Measurements from ENCODE around the gene KATNB1.

KATNB1 gene

DNA sequence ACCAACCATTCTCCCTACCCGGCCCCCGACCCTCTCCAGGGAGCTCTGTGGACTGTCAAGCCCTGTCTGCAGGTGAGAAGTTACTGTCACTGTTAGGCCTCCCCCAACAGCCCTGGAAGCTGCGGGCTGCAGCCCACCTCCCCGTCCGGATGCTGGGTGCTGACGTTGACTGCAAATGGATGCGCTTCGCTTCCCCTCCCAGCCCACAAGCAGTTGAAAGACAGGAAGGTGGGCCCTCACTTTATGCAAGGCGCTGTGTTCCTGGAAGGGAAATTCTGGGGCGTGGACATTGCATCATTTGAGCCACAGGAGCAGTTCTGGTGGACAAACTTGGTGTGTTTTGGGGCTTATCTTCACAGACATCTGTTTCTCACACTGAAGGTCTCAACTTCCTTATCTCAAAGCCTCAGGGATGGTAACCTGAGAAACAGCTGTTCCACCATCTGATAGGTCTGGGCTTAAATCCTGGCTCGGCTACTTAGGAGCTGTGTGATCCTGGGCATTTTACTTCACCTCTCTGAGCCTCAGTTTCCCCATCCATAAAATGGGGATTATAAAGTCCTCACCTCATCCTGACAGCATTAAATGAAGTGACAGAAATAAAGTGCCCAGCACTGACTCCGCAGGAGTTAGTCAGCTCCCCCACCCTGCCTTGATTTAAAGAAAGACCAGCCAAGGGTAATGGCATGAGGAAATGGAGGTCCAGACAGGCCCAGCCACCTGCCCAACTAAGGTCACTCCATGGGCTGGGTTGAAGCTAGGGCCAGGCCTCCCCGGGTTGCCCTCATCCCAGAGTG, 45.6 kb upstream of the KATNB1 start:
- no peaks in the 10 kb centered on the region for H3K27me3 ChIP-seq (replicated peaks in 2 of 5; ENCODE audit: control insufficient read depth in 4 of 5, insufficient read depth in 5 of 5, low read length in 4 of 5)
- no peaks in the 10 kb centered on the region for H3K9me3 ChIP-seq (ENCODE audit: control extremely low read depth in 1 of 5, control insufficient read depth in 4 of 5, insufficient read depth in 2 of 5, low read depth in 1 of 5, low read length in 4 of 5)
- ChIA-PET CTCF (interaction anchor here (1.1 to 1.6 kb wide), 7 partner anchors 9 to 147 kb away, joined by 3 to 6 read pairs (median 4); partner anchors contain the start of genes ADGRG5 and KATNB1), POLR2A (interaction anchor here (0.6 to 2.0 kb wide), 12 partner anchors 12 to 146 kb away, joined by 3 to 9 read pairs (median 3); partner anchors contain the start of genes ADGRG3 and KATNB1)
- H3K27ac ChIP-seq (ENCODE audit: insufficient read depth in 1 of 2, low read depth in 1 of 2, low read length in 2 of 2, poor library complexity in 1 of 2, severe bottlenecking in 2 of 2) = peak overlapping the region; percentile 97 to 99
- H3K4me3 ChIP-seq (ENCODE audit: control insufficient read depth in 1 of 7, extremely low read depth in 1 of 7, insufficient read depth in 4 of 7, low read depth in 2 of 7, low read length in 6 of 7) = peak overlapping the region in 5 of 7 experiments; percentile 38 to 73 (median 67)
- H3K4me1 ChIP-seq (ENCODE audit: control extremely low read depth in 1 of 4, control insufficient read depth in 4 of 4, insufficient read depth in 4 of 4, low read length in 3 of 4) = peaks cover 17 to 89% (median 78%) of the 10 kb centered on the region in 4 experiments
- peaks cover 0 to 3% (median 0%) of the 10 kb centered on the region in 4 experiments for H3K36me3 ChIP-seq (ENCODE audit: control insufficient read depth in 4 of 4, insufficient read depth in 4 of 4, low read length in 3 of 4)
- DNase-seq = peak; percentile 100
- 12% methylated on average over 10 of the region's 13 CpGs for WGBS (ENCODE audit: insufficient coverage)

DNA sequence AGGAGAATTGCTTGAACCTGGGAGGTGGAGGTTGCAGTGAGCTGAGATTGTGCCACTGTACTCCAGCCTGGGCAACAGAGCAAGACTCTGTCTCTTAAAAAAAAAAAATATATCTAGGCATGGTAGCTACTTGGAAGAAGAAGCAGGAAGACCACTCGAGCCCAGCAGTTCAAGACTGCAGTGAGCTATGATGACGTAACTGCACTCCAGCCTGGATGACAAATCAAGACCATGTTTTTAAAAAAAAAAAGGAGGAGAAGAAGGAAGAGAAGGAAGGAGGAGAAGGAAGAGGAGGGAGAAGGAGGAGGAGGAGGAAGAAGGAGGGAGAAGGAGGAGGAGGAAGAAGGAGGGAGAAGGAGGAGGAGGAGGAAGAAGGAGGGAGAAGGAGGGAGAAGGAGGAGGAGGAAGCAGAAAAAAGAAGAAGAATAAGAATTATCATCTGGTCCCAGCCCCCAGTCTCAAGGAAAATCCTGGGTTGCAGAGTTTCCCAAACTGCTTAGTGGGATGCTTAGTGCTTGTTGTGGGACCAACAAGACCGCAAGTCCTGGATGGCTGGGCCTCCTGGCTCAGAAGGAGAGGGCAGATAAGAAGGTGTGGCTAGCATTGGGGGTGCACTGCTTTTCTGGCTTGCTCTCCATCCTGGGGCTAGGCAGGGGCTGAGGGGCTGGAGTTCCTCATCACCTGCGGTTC, 44.6 kb upstream of the KATNB1 start:
- ChIA-PET POLR2A (interaction anchor here (1.5 kb wide), 1 partner anchor 35 kb away, joined by 3 read pairs; no protein-coding TSS in a partner anchor), CTCF (interaction anchor here (1.1 to 1.6 kb wide), 4 partner anchors 12 to 60 kb away, joined by 3 to 6 read pairs (median 4); no protein-coding TSS in a partner anchor)
- no peaks in the 10 kb centered on the region for H3K9me3 ChIP-seq (ENCODE audit: control extremely low read depth in 1 of 5, control insufficient read depth in 4 of 5, insufficient read depth in 2 of 5, low read depth in 1 of 5, low read length in 4 of 5)
- peak overlapping the region in 1 of 2 experiments; percentile 99 for H3K27ac ChIP-seq (ENCODE audit: insufficient read depth in 1 of 2, low read depth in 1 of 2, low read length in 2 of 2, poor library complexity in 1 of 2, severe bottlenecking in 2 of 2)
- DNase-seq = peak; percentile 36 to 59 (median 58)
- WGBS (ENCODE audit: insufficient coverage) = 29% methylated on average over 4 of the region's 4 CpGs
- H3K4me1 ChIP-seq (ENCODE audit: control extremely low read depth in 1 of 4, control insufficient read depth in 4 of 4, insufficient read depth in 4 of 4, low read length in 3 of 4) = peaks cover 17 to 89% (median 84%) of the 10 kb centered on the region in 4 experiments
- H3K36me3 ChIP-seq (ENCODE audit: control insufficient read depth in 4 of 4, insufficient read depth in 4 of 4, low read length in 3 of 4) = no peaks in the 10 kb centered on the region
- H3K4me3 ChIP-seq (ENCODE audit: control insufficient read depth in 1 of 7, extremely low read depth in 1 of 7, insufficient read depth in 4 of 7, low read depth in 2 of 7, low read length in 6 of 7) = no peak overlapping the region
- no peaks in the 10 kb centered on the region for H3K27me3 ChIP-seq (replicated peaks in 2 of 5; ENCODE audit: control insufficient read depth in 4 of 5, insufficient read depth in 5 of 5, low read length in 4 of 5)

DNA sequence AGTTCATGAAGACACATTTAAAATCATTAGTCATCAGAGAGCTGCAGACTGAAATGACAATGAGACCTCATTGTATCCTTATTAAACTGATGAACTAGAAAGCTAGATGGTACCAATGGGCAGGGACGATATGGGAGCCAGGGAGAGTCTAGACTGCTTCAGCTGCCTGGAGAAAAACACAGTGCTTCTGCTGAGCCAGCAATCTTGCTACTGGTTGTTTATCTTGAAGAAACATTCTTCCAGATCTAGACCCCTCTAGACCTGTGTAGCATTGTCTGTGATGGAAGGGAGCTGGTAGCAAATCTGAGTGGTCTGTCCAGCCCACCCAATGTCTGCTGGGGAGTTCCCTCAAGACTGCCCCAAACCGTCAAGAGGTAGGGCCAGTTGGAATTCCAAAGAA, 42.9 kb upstream of the KATNB1 start:
- H3K4me1 ChIP-seq (ENCODE audit: control extremely low read depth in 1 of 4, control insufficient read depth in 4 of 4, insufficient read depth in 4 of 4, low read length in 3 of 4) = peaks cover 15 to 84% (median 78%) of the 10 kb centered on the region in 4 experiments

DNA sequence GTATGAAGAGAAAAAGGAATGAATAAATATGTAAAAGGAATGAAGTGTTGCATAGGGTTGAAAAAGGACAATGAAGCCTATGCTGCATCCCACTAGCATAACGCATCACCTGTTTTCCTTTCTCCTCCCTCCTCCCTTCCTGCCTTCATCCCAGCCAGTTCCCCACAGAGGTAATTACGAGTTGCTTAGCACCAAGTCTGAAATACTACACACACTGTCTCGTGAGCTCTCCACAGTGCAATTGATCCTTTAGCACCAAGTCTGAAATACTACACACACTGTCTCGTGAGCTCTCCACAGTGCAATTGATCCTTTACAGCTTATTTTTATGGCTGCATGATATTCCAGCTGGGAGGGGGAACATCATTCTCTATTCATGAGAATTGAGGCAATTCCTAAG, 42.0 kb upstream of the KATNB1 start:
- ChIA-PET CTCF (interaction anchor here (1.3 kb wide), 1 partner anchor 48 kb away, joined by 3 read pairs; no protein-coding TSS in a partner anchor), POLR2A (no interaction called here)
- H3K9me3 ChIP-seq (ENCODE audit: control extremely low read depth in 1 of 5, control insufficient read depth in 4 of 5, insufficient read depth in 2 of 5, low read depth in 1 of 5, low read length in 4 of 5) = no peaks in the 10 kb centered on the region

More for the DNA sequence above, 42.9 kb upstream of the KATNB1 start:
- ChIA-PET POLR2A (no interaction called here), CTCF (no interaction called here)
- Histone ChIP-seq H3K9me3 (ENCODE audit: control extremely low read depth in 1 of 5, control insufficient read depth in 4 of 5, insufficient read depth in 2 of 5, low read depth in 1 of 5, low read length in 4 of 5) (no peaks in the 10 kb centered on the region), H3K27me3 (replicated peaks in 2 of 5; ENCODE audit: control insufficient read depth in 4 of 5, insufficient read depth in 5 of 5, low read length in 4 of 5) (no peaks in the 10 kb centered on the region), H3K36me3 (ENCODE audit: control insufficient read depth in 4 of 4, insufficient read depth in 4 of 4, low read length in 3 of 4) (no peaks in the 10 kb centered on the region), H3K4me3 (ENCODE audit: control insufficient read depth in 1 of 7, extremely low read depth in 1 of 7, insufficient read depth in 4 of 7, low read depth in 2 of 7, low read length in 6 of 7) (no peak overlapping the region), H3K27ac (ENCODE audit: insufficient read depth in 1 of 2, low read depth in 1 of 2, low read length in 2 of 2, poor library complexity in 1 of 2, severe bottlenecking in 2 of 2) (peak overlapping the region in 1 of 2 experiments; percentile 22)
- 100% methylated on average over 1 of the region's 2 CpGs for WGBS (ENCODE audit: insufficient coverage)
- no peak for DNase-seq

DNA sequence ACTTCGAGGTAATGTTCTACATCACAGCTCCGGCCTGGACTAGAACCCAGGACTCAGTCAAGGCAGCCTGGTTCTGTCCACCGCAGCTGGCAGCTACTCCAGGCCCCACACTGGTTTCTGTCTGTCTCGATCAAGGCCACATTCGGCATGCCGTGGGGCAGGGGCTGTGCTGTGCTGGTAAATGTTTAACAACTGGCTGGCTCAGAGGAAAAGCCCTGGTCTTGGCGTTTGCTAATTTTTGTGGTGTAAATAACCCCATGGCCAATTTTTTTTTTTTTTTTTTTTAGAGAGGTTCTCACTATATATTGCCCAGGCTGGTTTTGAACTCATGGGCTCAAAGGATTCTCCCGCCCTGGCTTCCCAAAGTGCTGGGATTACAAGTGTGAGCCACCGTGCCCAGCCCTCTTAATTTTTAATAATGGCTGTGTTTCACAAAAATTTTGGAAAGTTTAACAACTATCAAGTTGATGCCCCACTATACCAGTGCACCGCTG, 41.3 kb upstream of the KATNB1 start:
- peaks cover 6 to 72% (median 63%) of the 10 kb centered on the region in 4 experiments for H3K4me1 ChIP-seq (ENCODE audit: control extremely low read depth in 1 of 4, control insufficient read depth in 4 of 4, insufficient read depth in 4 of 4, low read length in 3 of 4)
- no peaks in the 10 kb centered on the region for H3K9me3 ChIP-seq (ENCODE audit: control extremely low read depth in 1 of 5, control insufficient read depth in 4 of 5, insufficient read depth in 2 of 5, low read depth in 1 of 5, low read length in 4 of 5)
- 75% methylated on average over 9 of the region's 10 CpGs for WGBS (ENCODE audit: insufficient coverage)
- POLR2A ChIA-PET = interaction anchor here (0.6 kb wide), 1 partner anchor 43 kb away, joined by 3 read pairs; no protein-coding TSS in a partner anchor
- peak overlapping the region; percentile 88 to 95 for H3K27ac ChIP-seq (ENCODE audit: insufficient read depth in 1 of 2, low read depth in 1 of 2, low read length in 2 of 2, poor library complexity in 1 of 2, severe bottlenecking in 2 of 2)
- no peaks in the 10 kb centered on the region for H3K27me3 ChIP-seq (replicated peaks in 2 of 5; ENCODE audit: control insufficient read depth in 4 of 5, insufficient read depth in 5 of 5, low read length in 4 of 5)
- peak overlapping the region in 1 of 7 experiments; percentile 52 for H3K4me3 ChIP-seq (ENCODE audit: control insufficient read depth in 1 of 7, extremely low read depth in 1 of 7, insufficient read depth in 4 of 7, low read depth in 2 of 7, low read length in 6 of 7)
- peak in 1 of 3 donors; percentile 51 for DNase-seq
- CTCF ChIA-PET = interaction anchor here (0.6 to 1.5 kb wide), 8 partner anchors 9 to 237 kb away, joined by 3 to 5 read pairs (median 3); partner anchors contain the start of gene KATNB1
- no peaks in the 10 kb centered on the region for H3K36me3 ChIP-seq (ENCODE audit: control insufficient read depth in 4 of 4, insufficient read depth in 4 of 4, low read length in 3 of 4)

More for the DNA sequence above, 42.0 kb upstream of the KATNB1 start:
- H3K4me3 ChIP-seq (ENCODE audit: control insufficient read depth in 1 of 7, extremely low read depth in 1 of 7, insufficient read depth in 4 of 7, low read depth in 2 of 7, low read length in 6 of 7) = no peak overlapping the region
- H3K4me1 ChIP-seq (ENCODE audit: control extremely low read depth in 1 of 4, control insufficient read depth in 4 of 4, insufficient read depth in 4 of 4, low read length in 3 of 4) = peaks cover 8 to 75% (median 68%) of the 10 kb centered on the region in 4 experiments
- no peak for DNase-seq
- peak overlapping the region in 1 of 2 experiments; percentile 23 for H3K27ac ChIP-seq (ENCODE audit: insufficient read depth in 1 of 2, low read depth in 1 of 2, low read length in 2 of 2, poor library complexity in 1 of 2, severe bottlenecking in 2 of 2)
- WGBS (ENCODE audit: insufficient coverage) = 82% methylated on average over 2 of the region's 4 CpGs
- H3K27me3 ChIP-seq (replicated peaks in 2 of 5; ENCODE audit: control insufficient read depth in 4 of 5, insufficient read depth in 5 of 5, low read length in 4 of 5) = no peaks in the 10 kb centered on the region
- no peaks in the 10 kb centered on the region for H3K36me3 ChIP-seq (ENCODE audit: control insufficient read depth in 4 of 4, insufficient read depth in 4 of 4, low read length in 3 of 4)

DNA sequence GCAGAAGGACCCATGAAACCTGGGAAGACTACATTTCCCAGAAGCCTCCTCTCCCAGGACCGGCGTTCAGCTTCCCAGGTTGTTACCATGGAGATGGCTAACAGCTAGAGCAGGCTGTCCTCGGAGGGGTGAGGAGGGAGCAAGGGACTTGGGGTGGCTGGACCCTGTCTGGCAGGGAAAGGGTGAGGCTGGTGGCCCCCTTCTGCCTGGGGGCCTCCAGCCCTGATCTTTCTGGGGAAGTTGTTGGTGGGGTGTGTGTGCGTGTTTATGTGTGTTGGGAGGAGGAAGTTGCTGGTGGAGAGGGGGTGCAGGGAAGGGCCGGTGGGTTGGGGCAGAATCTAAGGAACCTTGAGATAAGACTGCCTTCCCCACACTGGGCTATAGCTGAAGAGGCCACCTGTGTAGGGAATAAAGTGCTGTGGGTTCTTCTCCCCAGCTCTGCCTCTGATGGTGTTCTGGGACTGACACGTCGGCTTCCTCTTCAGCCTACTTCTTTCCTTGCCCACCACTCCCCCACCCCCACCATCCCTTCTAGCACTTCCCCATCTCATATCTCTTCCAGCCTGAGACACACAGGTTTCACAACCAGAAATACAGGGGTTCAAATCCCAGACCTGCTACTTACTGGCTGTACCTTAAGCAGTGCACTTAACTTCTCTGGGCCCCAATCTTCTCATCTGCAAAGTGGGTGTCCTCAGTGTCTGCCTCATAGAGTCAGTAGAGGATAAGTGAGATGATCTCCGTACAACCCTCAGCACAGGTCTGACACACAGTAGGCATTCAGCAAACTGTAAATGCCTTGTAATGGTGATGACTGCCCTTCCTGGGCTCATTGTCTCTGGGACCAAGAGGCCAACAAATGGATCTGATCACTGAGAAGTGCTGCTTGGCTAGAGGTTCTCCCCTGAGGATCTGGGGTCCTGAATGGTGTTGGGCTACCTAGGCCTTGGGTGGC, 40.6 kb upstream of the KATNB1 start, which contains the start of gene DRC7:
Gene DRC7, plus strand, starts transcription at position 82 of the 955 bp plus-strand sequence. CDS start 3,144 bp downstream, outside the sequence.
- ChIA-PET POLR2A (interaction anchor here (0.6 kb wide), 1 partner anchor 42 kb away, joined by 3 read pairs; no protein-coding TSS in a partner anchor), CTCF (interaction anchor here (0.6 to 1.5 kb wide), 8 partner anchors 10 to 49 kb away, joined by 3 to 5 read pairs (median 3); partner anchors contain the start of gene KATNB1)
- 0% methylated on average over 3 of the region's 8 CpGs for WGBS (ENCODE audit: insufficient coverage)
- Histone ChIP-seq H3K9me3 (ENCODE audit: control extremely low read depth in 1 of 5, control insufficient read depth in 4 of 5, insufficient read depth in 2 of 5, low read depth in 1 of 5, low read length in 4 of 5) (no peaks in the 10 kb centered on the region), H3K36me3 (ENCODE audit: control insufficient read depth in 4 of 4, insufficient read depth in 4 of 4, low read length in 3 of 4) (no peaks in the 10 kb centered on the region), H3K4me3 (ENCODE audit: control insufficient read depth in 1 of 7, extremely low read depth in 1 of 7, insufficient read depth in 4 of 7, low read depth in 2 of 7, low read length in 6 of 7) (peak within 1 kb of the TSS in 4 of 7 experiments; percentile 22 to 52 (median 41)), H3K27me3 (replicated peaks in 2 of 5; ENCODE audit: control insufficient read depth in 4 of 5, insufficient read depth in 5 of 5, low read length in 4 of 5) (no peaks in the 10 kb centered on the region), H3K4me1 (ENCODE audit: control extremely low read depth in 1 of 4, control insufficient read depth in 4 of 4, insufficient read depth in 4 of 4, low read length in 3 of 4) (peaks cover 6 to 69% (median 59%) of the 10 kb centered on the region in 4 experiments), H3K27ac (ENCODE audit: insufficient read depth in 1 of 2, low read depth in 1 of 2, low read length in 2 of 2, poor library complexity in 1 of 2, severe bottlenecking in 2 of 2) (peak within 1 kb of the TSS; percentile 88 to 95)
- DNase-seq = peak; percentile 93 to 99 (median 98)
